ENCODE data around the gene NBPF3. TPM values are rescaled to one million over a fixed set of nuclear protein-coding genes. Genes with fewer than 3 reads are reported as not detected.
A peak's percentile ranks its signal among the peaks of the same experiment; 100 is the strongest.

NBPF3 gene
- total RNA-seq, 1 experiment from 2014 or later = 15.8 TPM

- no peaks in the 10 kb centered on the region for H3K27me3 ChIP-seq (ENCODE audit: insufficient read depth, low read length)
- no peaks in the 10 kb centered on the region for H3K36me3 Mint-ChIP-seq (ENCODE audit: insufficient read depth in 1 of 3, low read depth in 3 of 3)
- no peak overlapping the region for H3K23ac ChIP-seq (ENCODE audit: insufficient read length, low read depth, low read length)
- no peak overlapping the region for H2AFZ ChIP-seq (ENCODE audit: low read length)
- H4K8ac ChIP-seq (replicated peaks; ENCODE audit: insufficient read length, low read depth, low read length) = no peak overlapping the region
- H3K23me2 ChIP-seq (ENCODE audit: insufficient read length, low read depth, low read length, poor library complexity, severe bottlenecking) = no peaks in the 10 kb centered on the region
- no peak overlapping the region for H2BK15ac ChIP-seq (ENCODE audit: low read depth, low read length)
- H3K9ac ChIP-seq (ENCODE audit: extremely low read depth, insufficient read length, low read length) = no peak overlapping the region
- H3K79me1 ChIP-seq (ENCODE audit: insufficient read depth, low read depth, low read length, poor library complexity, severe bottlenecking) = no peaks in the 10 kb centered on the region
- H3T11ph ChIP-seq (ENCODE audit: low read length) = no peak overlapping the region
- no peak overlapping the region for H2BK12ac ChIP-seq (ENCODE audit: insufficient read length, low read depth, low read length)
- no CpG with 5 or more reads among the region's 11 CpGs for WGBS (ENCODE audit: extremely low coverage, insufficient read length, low lambda C conversion rate)
- no peak overlapping the region for H2BK20ac ChIP-seq (ENCODE audit: low read depth, low read length, poor library complexity, severe bottlenecking)
- no peak overlapping the region for H4K5ac ChIP-seq (ENCODE audit: insufficient read length, low read depth, low read length)
- H3K18ac ChIP-seq (ENCODE audit: insufficient read length, low read depth, low read length) = no peak overlapping the region
- no peaks in the 10 kb centered on the region for H4K20me1 ChIP-seq (ENCODE audit: control insufficient read depth, insufficient read depth, insufficient read length)
- no peaks in the 10 kb centered on the region for H3K27me3 Mint-ChIP-seq (ENCODE audit: low read depth)
- H3K4me1 ChIP-seq (ENCODE audit: insufficient read depth, low read length) = peaks cover 8% of the 10 kb centered on the region; the same call in 1 of the 2 replicates
- H2BK5ac ChIP-seq (ENCODE audit: insufficient read length, low read length) = no peak overlapping the region
- no peak overlapping the region for H3K14ac ChIP-seq (ENCODE audit: insufficient read depth, low read length)
- no peak overlapping the region for H2AK5ac ChIP-seq (ENCODE audit: insufficient read length, low read length)
- H3K4me1 Mint-ChIP-seq = peaks cover 33 to 54% of the 10 kb centered on the region in 2 experiments
- H3K9me3 ChIP-seq (ENCODE audit: control insufficient read depth, low read depth, low read length) = no peaks in the 10 kb centered on the region
- no peak overlapping the region for H3K4ac ChIP-seq (ENCODE audit: low read depth, low read length)
- no peak overlapping the region for H4K91ac ChIP-seq (ENCODE audit: insufficient read length, low read depth, low read length)
- H2BK120ac ChIP-seq (ENCODE audit: low read depth, low read length, poor library complexity, severe bottlenecking) = no peak overlapping the region
- no peak overlapping the region for H3K4me2 ChIP-seq (ENCODE audit: insufficient read depth, insufficient read length, low read length)
- peak overlapping the region in 1 of 3 experiments; percentile 2; a peak in 1 of 7 replicates for H3K27ac Mint-ChIP-seq
- DNase-seq = no peak
- H3K27ac ChIP-seq (ENCODE audit: insufficient read length, low read depth, low read length) = no peak overlapping the region
- no peak overlapping the region for H3K4me3 Mint-ChIP-seq
- peaks cover 2% of the 10 kb centered on the region; the same call in 1 of the 2 replicates for H3K79me2 ChIP-seq (ENCODE audit: insufficient read depth, low read length)
- H3K56ac ChIP-seq (ENCODE audit: insufficient read length, low read depth, low read length) = no peak overlapping the region
- no peaks in the 10 kb centered on the region for H3K9me3 Mint-ChIP-seq
- TF ChIP-seq, protein P1, sequence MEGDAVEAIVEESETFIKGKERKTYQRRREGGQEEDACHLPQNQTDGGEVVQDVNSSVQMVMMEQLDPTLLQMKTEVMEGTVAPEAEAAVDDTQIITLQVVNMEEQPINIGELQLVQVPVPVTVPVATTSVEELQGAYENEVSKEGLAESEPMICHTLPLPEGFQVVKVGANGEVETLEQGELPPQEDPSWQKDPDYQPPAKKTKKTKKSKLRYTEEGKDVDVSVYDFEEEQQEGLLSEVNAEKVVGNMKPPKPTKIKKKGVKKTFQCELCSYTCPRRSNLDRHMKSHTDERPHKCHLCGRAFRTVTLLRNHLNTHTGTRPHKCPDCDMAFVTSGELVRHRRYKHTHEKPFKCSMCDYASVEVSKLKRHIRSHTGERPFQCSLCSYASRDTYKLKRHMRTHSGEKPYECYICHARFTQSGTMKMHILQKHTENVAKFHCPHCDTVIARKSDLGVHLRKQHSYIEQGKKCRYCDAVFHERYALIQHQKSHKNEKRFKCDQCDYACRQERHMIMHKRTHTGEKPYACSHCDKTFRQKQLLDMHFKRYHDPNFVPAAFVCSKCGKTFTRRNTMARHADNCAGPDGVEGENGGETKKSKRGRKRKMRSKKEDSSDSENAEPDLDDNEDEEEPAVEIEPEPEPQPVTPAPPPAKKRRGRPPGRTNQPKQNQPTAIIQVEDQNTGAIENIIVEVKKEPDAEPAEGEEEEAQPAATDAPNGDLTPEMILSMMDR (conservative IDR thresholded peaks at IDR 0.05) = no peak
Observed at GRCh38 chr1:21522525-21523038, 82.6 kb downstream of the NBPF3 start.

Measured in H9 (cell line).